Endothelial cell of umbilical vein (primary cell): ENCODE results near the gene CTNNA2. TPM values are rescaled to one million over a fixed set of nuclear protein-coding genes. Genes with fewer than 3 reads are reported as not detected.

ENCODE experiments used
- BruUV-seq: library from RNA; stranded (reverse); fragments of 400-500 nt; replicated peaks from 2 replicates; lab custom pipeline; 2021; lab: Mats Ljungman, UMichigan
- CTCF ChIA-PET: fragments of 300-600, 350-600 bp; sonication (Branson Sonifier 250); formaldehyde crosslinking; loops from one replicate; lab custom pipeline; 2021; ENCODE audit warnings: antibody characterized with exemption, inconsistent platforms; lab: Charles Lee
- POLR2A ChIA-PET: fragments of 300-600, 350-600 bp; sonication (Branson Sonifier 250); formaldehyde crosslinking; loops from one replicate; lab custom pipeline; 2021; ENCODE audit warnings: antibody characterized with exemption, inconsistent platforms; lab: Charles Lee
- DNase-seq: peaks from one replicate; pipeline ENCODE4 v3.0.0-alpha.2; 2011; ENCODE audit warnings: low read depth, low spot score
- FAIRE-seq: peaks from 2 replicates; lab custom pipeline; 2011; peaks lifted over from hg19 to GRCh38; lab: Jason Lieb, UNC
- H2AFZ ChIP-seq: 2 replicates; pipeline ENCODE4 v1.6.0; 2012; ENCODE audit warnings: low read depth, low read length, control low read depth, inconsistent platforms
- H3K27ac ChIP-seq: 2 replicates; pipeline ENCODE4 v1.5.1; 2011; ENCODE audit warnings: low read depth, mild to moderate bottlenecking, control low read depth, low read length, moderate library complexity; ENCODE audit not compliant: insufficient read depth
- H3K27me3 ChIP-seq, 2 experiments: 2 replicates each; pipeline versions ENCODE4 v1.6.0 to v1.6.1; 2011; ENCODE audit warnings: low read length in 2 of 2, mixed read lengths in 1 of 2; ENCODE audit not compliant: control insufficient read depth in 2 of 2, insufficient read depth in 2 of 2
- H3K36me3 ChIP-seq, 2 experiments: 2 replicates in 1 of 2; 3 replicates in 1 of 2; pipeline ENCODE4 v1.5.1; 2011; ENCODE audit warnings: low read length in 2 of 2, mild to moderate bottlenecking in 1 of 2, moderate library complexity in 1 of 2; ENCODE audit not compliant: control insufficient read depth in 2 of 2, insufficient read depth in 2 of 2; ENCODE audit errors: extremely low read depth in 1 of 2
- H3K4me1 ChIP-seq: 3 replicates; pipeline ENCODE4 v1.5.1; 2011; ENCODE audit warnings: mild to moderate bottlenecking, low read length; ENCODE audit not compliant: control insufficient read depth, insufficient read depth; ENCODE audit errors: extremely low read depth
- H3K4me2 ChIP-seq: 2 replicates; pipeline ENCODE4 v1.6.1; 2011; ENCODE audit warnings: low read length, control low read depth, mixed read lengths; ENCODE audit not compliant: insufficient read depth
- H3K4me3 ChIP-seq, 3 experiments: fragments of 200-600 bp in 1 of 3; sonication (generic), shearing (Covaris generic) in 1 of 3; replicated peaks in 1 of 3; 2 replicates each; pipeline ENCODE4 v1.5.1; 2011 to 2016; ENCODE audit warnings: control low read depth in 3 of 3, low read length in 3 of 3, mild to moderate bottlenecking in 2 of 3, inconsistent platforms in 1 of 3, low read depth in 1 of 3, moderate library complexity in 1 of 3; ENCODE audit not compliant: insufficient read depth in 1 of 3
- H3K79me2 ChIP-seq: 2 replicates; pipeline ENCODE4 v1.6.0; 2012; ENCODE audit warnings: low read length, inconsistent platforms; ENCODE audit not compliant: control insufficient read depth, insufficient read depth
- H3K9ac ChIP-seq: replicated peaks from 2 replicates; pipeline ENCODE3; 2011; ENCODE audit warnings: low read length, control low read depth; ENCODE audit not compliant: insufficient read depth; ENCODE audit errors: extremely low read depth
- H3K9me1 ChIP-seq: replicated peaks from 3 replicates; pipeline ENCODE4 v1.6.0; 2011; ENCODE audit warnings: mild to moderate bottlenecking, low read length; ENCODE audit not compliant: control insufficient read depth, insufficient read depth; ENCODE audit errors: extremely low read depth
- H3K9me3 ChIP-seq: replicated peaks from 2 replicates; pipeline ENCODE4 v1.5.1; 2012; ENCODE audit warnings: low read length, inconsistent platforms; ENCODE audit not compliant: control insufficient read depth, insufficient read depth
- H4K20me1 ChIP-seq: replicated peaks from 2 replicates; pipeline ENCODE3; 2011; ENCODE audit warnings: mild to moderate bottlenecking, low read length; ENCODE audit not compliant: control insufficient read depth, insufficient read depth; ENCODE audit errors: extremely low read depth
- EZH2 ChIP-seq: IDR thresholded peaks from 2 replicates; pipeline ENCODE4 v1.6.1; 2012; ENCODE audit warnings: borderline replicate concordance, low read depth, mild to moderate bottlenecking, moderate library complexity, low read length, inconsistent platforms; ENCODE audit not compliant: severe bottlenecking
- FOS ChIP-seq: IDR thresholded peaks from 2 replicates; pipeline ENCODE4 v1.6.1; 2011; ENCODE audit warnings: mild to moderate bottlenecking, low read length, moderate library complexity, borderline replicate concordance; ENCODE audit not compliant: insufficient read depth
- GATA2 ChIP-seq: IDR thresholded peaks from 2 replicates; pipeline ENCODE4 v1.7.0; 2011; ENCODE audit warnings: low read depth, mild to moderate bottlenecking, moderate library complexity, mixed read lengths, low read length; ENCODE audit not compliant: insufficient read length, insufficient read depth
- JUN ChIP-seq: IDR thresholded peaks from 2 replicates; pipeline ENCODE4 v1.6.1; 2011; ENCODE audit warnings: borderline replicate concordance, low read depth; ENCODE audit not compliant: insufficient read length, insufficient read depth
- MYC ChIP-seq: IDR thresholded peaks from one replicate; pipeline ENCODE4 v1.6.1; 2011; ENCODE audit warnings: mild to moderate bottlenecking, low read depth, low read length
- POLR2A ChIP-seq: IDR thresholded peaks from 2 replicates; pipeline ENCODE4 v1.6.1; 2012; ENCODE audit warnings: low read depth, mild to moderate bottlenecking, control low read depth, low read length
- POLR2AphosphoS5 ChIP-seq: IDR thresholded peaks from 2 replicates; pipeline ENCODE4 v1.6.1; 2012; ENCODE audit warnings: low read depth, mild to moderate bottlenecking, control low read depth, low read length, moderate library complexity; ENCODE audit not compliant: insufficient read depth
- dilution Hi-C: fragments of 300-500 bp; cut with MboI; formaldehyde crosslinking; loops from one replicate; pipeline ENCODE4 v1.15.0; 2019; ENCODE audit warnings: low sequenced_read_pairs; ENCODE audit not compliant: extremely low pct_ligation_motif_present
- intact Hi-C: fragments of 100-400 bp; cut with micrococcal nuclease; formaldehyde crosslinking; loops from one replicate; pipeline ENCODE4 v1.10.0; 2022
- polyA plus RNA-seq, 4 experiments: library from polyadenylated mRNA; depleted of rRNA in 3 of 4; stranded (reverse) in 3 of 4; unstranded in 1 of 4; fragments of >200 nt; gene quantifications; 2 replicates each; pipeline versions ENCODE4 v1.2.1 to v1.2.3, GENCODE V29; 2011 to 2012; ENCODE audit warnings: missing spikeins in 1 of 4
- total RNA-seq: library from RNA; stranded (reverse); gene quantifications from 2 replicates; pipeline ENCODE4 v1.2.3, GENCODE V29; 2021
- TF ChIP-seq, protein P1 (sequence below): IDR thresholded peaks from 2 replicates; pipeline ENCODE4 v1.6.1; 2011; ENCODE audit not compliant: insufficient read depth, insufficient read length
- TF ChIP-seq, protein P2 (sequence below), 2 donors: IDR thresholded peaks; 1 replicate in 1 of 2; 2 replicates in 1 of 2; pipeline ENCODE4 v1.5.1; 2011; ENCODE audit warnings: low read length in 2 of 2, mild to moderate bottlenecking in 2 of 2, moderate library complexity in 2 of 2, control low read depth in 1 of 2, inconsistent platforms in 1 of 2, low read depth in 1 of 2; ENCODE audit not compliant: insufficient read depth in 1 of 2; ENCODE audit errors: extremely low read depth in 1 of 2

Gene CTNNA2
- total and polyA plus RNA-seq, 2 donors (not counting 3 experiments of a cell fraction or from before 2014, with no cell fraction given) = not detected

DNA sequence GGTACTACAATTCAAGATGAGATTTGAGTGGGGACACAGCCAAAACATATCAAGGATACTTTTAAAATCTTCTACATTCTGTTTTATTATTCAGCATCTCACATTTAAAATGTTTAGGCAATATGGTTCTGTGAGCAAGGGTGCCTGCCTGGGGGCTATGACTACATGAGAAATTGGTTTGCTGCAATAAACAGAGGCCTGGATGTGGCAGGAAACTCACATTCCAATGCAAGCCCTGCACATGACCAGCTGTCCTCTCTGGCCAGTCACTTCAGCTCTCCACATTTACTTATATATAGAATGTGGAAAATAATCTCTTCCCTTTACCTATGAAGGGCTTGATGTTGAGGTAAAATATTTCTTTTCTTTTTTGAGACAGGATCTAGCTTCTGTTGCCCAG is 598.3 kb downstream of the CTNNA2 start:
- TF ChIP-seq JUN (no peak), EZH2 (no peak), GATA2 (no peak), MYC (no peak), POLR2AphosphoS5 (no peak), FOS (no peak), POLR2A (no peak)
- TF ChIP-seq, protein P1, sequence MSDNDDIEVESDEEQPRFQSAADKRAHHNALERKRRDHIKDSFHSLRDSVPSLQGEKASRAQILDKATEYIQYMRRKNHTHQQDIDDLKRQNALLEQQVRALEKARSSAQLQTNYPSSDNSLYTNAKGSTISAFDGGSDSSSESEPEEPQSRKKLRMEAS = no peak
- TF ChIP-seq, protein P2, sequence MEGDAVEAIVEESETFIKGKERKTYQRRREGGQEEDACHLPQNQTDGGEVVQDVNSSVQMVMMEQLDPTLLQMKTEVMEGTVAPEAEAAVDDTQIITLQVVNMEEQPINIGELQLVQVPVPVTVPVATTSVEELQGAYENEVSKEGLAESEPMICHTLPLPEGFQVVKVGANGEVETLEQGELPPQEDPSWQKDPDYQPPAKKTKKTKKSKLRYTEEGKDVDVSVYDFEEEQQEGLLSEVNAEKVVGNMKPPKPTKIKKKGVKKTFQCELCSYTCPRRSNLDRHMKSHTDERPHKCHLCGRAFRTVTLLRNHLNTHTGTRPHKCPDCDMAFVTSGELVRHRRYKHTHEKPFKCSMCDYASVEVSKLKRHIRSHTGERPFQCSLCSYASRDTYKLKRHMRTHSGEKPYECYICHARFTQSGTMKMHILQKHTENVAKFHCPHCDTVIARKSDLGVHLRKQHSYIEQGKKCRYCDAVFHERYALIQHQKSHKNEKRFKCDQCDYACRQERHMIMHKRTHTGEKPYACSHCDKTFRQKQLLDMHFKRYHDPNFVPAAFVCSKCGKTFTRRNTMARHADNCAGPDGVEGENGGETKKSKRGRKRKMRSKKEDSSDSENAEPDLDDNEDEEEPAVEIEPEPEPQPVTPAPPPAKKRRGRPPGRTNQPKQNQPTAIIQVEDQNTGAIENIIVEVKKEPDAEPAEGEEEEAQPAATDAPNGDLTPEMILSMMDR (IDR thresholded peaks at IDR 0.05; ENCODE audit: extremely low read depth in 1 of 2, insufficient read depth in 1 of 2, low read depth in 1 of 2, low read length in 2 of 2) = no peak
- Histone ChIP-seq H3K9ac (no peak overlapping the region), H3K4me3 (no peak overlapping the region), H4K20me1 (no peaks in the 10 kb centered on the region), H3K27ac (no peak overlapping the region), H3K36me3 (no peaks in the 10 kb centered on the region), H3K27me3 (no peaks in the 10 kb centered on the region), H3K4me2 (no peak overlapping the region), H3K9me3 (peaks cover 3% of the 10 kb centered on the region), H3K79me2 (no peaks in the 10 kb centered on the region), H2AFZ (no peak overlapping the region), H3K9me1 (no peaks in the 10 kb centered on the region), H3K4me1 (no peaks in the 10 kb centered on the region)
- DNase-seq = no peak
- CTCF ChIA-PET = no interaction called here
- no peak for FAIRE-seq
- BruUV-seq = no TSS peak
- dilution Hi-C loops (no loop called here), intact Hi-C loops (no loop called here)
- POLR2A ChIA-PET = no interaction called here
